ENCODE data around the gene CTNND2.
"Not testable (repeated sequence)": the region's sequence is repeated elsewhere in the genome, so short reads cannot be mapped to it uniquely, and the experiment has no call there.

Gene CTNND2

GRCh38 chr5:11427569-11427968 is 476.7 kb downstream of the CTNND2 start:
- DNase-seq: no peak

- DNase-seq: no peak
Measured at GRCh38 chr5:11426442-11426841, 477.8 kb downstream of the CTNND2 start.

GRCh38 chr5:11422342-11422741 is 481.9 kb downstream of the CTNND2 start:
- DNase-seq: no peak

- no peak for DNase-seq
Measured at GRCh38 chr5:11420969-11421368, 483.3 kb downstream of the CTNND2 start.

- DNase-seq: no peak
Measured at GRCh38 chr5:11415751-11416150, 488.5 kb downstream of the CTNND2 start.

GRCh38 chr5:11414732-11415131 is 489.5 kb downstream of the CTNND2 start:
- DNase-seq: not testable (repeated sequence)

GRCh38 chr5:11411621-11412020 is 492.6 kb downstream of the CTNND2 start:
- no peak for DNase-seq

- no peak for DNase-seq
Measured at GRCh38 chr5:11407556-11408145, 496.6 kb downstream of the CTNND2 start.

- no peak for DNase-seq
Measured at GRCh38 chr5:11400316-11400715, 503.9 kb downstream of the CTNND2 start.

- DNase-seq: no peak
Measured at GRCh38 chr5:11398728-11399127, 505.5 kb downstream of the CTNND2 start.

GRCh38 chr5:11397549-11397948 is 506.7 kb downstream of the CTNND2 start:
- no peak for DNase-seq

GRCh38 chr5:11396917-11397316 is 507.3 kb downstream of the CTNND2 start:
- no peak for DNase-seq

- DNase-seq: no peak
Measured at GRCh38 chr5:11394933-11395332, 509.3 kb downstream of the CTNND2 start.

GRCh38 chr5:11390291-11390767 is 513.9 kb downstream of the CTNND2 start:
- DNase-seq: no peak

GRCh38 chr5:11387382-11387781 is 516.9 kb downstream of the CTNND2 start:
- DNase-seq: no peak

- no peak for DNase-seq
Measured at GRCh38 chr5:11386398-11386797, 517.8 kb downstream of the CTNND2 start.

GRCh38 chr5:11385901-11386293 is 518.3 kb downstream of the CTNND2 start:
- no peak for DNase-seq

GRCh38 chr5:11385251-11385900 is 518.9 kb downstream of the CTNND2 start:
- no peak for DNase-seq

- DNase-seq: no peak
Measured at GRCh38 chr5:11384441-11385250, 519.6 kb downstream of the CTNND2 start.

GRCh38 chr5:11383506-11384095 is 520.6 kb downstream of the CTNND2 start:
- DNase-seq: no peak

- no peak for DNase-seq
Measured at GRCh38 chr5:11378461-11378860, 525.8 kb downstream of the CTNND2 start.

GRCh38 chr5:11377896-11378295 is 526.4 kb downstream of the CTNND2 start:
- DNase-seq: no peak

- DNase-seq: no peak
Measured at GRCh38 chr5:11372191-11372590, 532.1 kb downstream of the CTNND2 start.

- DNase-seq: no peak
Measured at GRCh38 chr5:11371021-11371420, 533.2 kb downstream of the CTNND2 start.
